Fibroblast of peridontal ligament (primary cell): ENCODE measurements around the gene LKAAEAR1.
A peak's percentile ranks its signal among the peaks of the same experiment; 100 is the strongest.

Experiments used
- DNase-seq: peaks from one replicate; pipeline ENCODE4 v3.0.0-alpha.2; 2010; ENCODE audit errors: extremely low read depth

Gene LKAAEAR1

DNA sequence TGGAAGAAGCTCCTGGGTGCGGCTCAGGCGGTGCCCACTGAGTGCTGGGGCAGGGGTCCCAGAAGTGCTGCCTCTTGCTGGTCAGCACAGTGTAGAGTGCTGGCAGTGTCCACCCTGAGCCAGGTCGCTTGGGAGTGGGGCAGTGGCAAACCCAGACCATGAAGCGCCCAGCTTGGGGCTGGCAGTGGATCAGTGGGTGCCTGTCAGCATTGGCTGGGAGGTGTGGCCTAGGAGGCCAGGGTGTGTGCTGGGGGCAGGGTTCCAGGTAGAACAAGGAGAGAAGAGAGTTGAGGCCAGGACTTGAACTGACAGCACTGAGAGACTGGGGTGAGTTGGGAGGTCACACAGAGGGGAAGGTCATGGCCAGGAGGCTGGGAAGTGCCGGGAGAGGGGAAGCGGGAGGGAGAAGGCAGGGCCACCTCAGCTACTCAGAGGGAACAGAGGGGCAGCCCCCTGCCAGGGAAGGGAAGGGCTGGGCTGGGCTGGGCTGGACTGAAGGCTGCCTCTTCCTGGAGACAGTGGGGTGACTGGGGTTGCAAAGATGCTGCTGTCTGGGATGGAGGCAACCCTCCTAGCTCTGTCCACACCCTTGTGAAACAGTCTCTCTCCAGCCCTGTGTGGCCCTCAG is 17.1 kb downstream of the LKAAEAR1 start:
- DNase-seq, result no peak

DNA sequence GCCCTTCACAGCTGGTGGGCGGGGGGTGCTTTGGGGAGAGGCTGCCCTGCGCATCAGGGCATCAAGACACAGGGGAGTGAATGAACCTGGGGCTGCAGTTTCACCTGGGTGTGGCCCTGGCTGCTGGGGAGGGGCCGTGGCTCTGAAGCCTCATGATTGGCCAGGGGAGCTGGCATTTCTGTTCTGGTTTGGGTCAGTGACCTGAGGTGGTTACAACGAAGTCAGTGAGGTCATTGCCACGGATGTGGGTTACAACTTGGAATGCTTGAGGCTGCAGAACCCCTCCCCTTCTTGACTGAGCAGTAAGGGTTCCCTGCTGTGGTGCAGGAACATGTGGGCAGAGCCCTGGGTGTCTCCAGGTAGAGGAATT is 18.2 kb downstream of the LKAAEAR1 start:
- peak; percentile 66 for DNase-seq

DNA sequence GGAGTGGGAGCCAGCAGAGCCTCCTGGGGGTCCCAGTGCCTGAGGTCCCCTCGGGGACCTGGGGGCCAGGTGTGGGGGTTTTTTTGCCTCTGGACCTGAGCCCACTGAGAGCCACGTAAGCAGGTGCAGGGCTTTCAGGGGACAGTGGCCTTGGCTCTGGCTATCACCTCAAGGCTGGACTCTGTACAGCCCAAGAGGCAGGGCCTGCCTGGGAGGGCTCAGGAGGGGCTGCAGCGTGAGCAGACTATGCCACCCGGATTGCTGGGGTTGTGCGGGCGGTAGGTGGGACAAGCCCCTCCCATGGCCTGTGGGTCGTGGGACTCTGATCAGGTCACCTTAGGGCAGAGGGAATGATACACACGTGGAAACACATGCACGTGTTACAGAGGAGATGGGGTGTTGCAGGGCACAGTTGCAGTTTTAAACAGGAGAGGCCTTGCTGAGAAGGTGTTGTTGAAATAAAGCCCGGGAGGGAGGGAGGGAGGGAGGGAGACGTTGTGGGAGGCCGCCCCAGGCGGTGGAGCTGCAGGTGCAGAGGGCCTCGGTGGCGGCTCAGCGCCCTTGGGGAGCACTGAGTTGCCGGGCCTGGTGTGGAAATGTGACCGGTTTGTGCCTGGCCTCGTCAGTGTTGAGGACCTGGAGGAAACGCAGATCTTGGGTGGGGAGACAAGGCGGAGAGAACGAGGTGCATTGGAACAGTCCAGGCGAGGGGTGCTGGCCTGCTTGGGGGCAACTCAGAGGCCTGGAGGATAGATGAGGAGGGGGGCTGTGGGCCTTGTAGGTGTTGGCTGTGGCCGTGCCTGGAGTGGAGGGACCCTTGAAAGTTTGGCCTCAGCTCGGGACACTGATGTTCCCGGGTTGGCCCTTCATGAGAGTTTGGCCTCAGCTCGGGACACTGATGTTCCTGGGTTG is 18.9 kb downstream of the LKAAEAR1 start:
- DNase-seq, result no peak

DNA sequence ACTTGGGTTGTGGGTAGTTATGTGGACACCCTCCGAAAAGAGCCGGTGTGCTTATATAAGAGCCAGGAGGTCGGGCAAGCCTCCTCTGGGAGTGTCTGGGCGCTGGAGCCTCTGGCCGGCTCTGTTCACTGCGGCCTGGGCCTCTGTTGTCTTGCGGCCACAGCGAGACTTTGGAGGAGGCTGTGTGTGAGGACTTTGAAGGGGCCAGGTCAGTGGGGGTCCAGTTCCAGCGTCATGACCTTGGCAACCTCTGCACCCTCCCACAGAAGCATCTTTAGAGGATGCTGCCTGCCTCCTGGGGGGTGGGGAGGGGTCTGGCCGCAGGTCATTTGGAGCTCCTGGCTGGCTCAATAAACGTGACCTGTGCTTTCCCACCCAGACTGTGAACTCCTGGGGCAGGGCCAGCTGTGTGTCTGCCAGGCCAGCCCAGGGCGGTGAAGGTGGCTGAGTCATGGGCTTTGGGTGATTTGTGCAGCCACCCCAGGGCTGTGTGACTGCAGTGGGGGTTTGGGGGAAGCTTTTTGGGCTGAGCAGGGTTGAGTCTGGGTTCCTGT is 20.0 kb downstream of the LKAAEAR1 start:
- peak; percentile 37 for DNase-seq

DNA sequence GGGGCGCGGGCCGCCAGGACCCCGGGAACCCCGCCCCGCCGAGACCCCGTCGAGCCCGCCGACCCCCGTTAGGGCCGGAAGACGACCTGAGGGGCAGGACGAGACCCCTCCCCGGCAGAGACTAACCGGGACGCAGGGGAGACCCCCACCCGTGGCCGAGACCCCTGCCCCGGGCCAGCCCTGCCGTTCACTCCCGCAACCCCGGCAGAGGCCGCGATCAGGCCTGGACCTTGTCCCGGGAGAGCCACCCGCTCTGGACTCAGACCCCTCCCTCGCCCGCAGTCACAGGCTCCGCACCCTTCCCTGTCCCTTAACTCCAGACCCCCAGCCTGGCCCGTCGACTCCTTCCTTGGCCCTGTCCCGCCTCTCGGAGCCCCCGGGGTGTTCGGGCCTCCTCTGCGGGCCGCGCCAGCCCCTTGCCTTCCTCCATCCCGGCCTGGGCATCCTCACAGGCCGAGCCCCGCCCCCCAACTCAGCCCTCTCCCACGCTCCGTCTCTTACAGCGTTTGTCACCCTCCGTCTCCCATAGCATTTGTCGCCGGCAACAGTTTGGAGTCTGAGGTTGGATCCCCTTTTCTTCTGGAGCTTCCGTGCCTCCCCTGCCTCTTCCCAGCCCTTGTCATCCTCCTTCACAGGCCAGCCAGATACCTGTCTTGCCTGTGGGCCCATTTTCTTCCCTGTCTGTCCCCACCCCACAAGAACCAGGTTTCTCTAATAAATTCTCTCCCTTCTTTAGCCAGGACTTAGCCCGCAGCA is 20.6 kb downstream of the LKAAEAR1 start:
- DNase-seq, result peak; percentile 5

DNA sequence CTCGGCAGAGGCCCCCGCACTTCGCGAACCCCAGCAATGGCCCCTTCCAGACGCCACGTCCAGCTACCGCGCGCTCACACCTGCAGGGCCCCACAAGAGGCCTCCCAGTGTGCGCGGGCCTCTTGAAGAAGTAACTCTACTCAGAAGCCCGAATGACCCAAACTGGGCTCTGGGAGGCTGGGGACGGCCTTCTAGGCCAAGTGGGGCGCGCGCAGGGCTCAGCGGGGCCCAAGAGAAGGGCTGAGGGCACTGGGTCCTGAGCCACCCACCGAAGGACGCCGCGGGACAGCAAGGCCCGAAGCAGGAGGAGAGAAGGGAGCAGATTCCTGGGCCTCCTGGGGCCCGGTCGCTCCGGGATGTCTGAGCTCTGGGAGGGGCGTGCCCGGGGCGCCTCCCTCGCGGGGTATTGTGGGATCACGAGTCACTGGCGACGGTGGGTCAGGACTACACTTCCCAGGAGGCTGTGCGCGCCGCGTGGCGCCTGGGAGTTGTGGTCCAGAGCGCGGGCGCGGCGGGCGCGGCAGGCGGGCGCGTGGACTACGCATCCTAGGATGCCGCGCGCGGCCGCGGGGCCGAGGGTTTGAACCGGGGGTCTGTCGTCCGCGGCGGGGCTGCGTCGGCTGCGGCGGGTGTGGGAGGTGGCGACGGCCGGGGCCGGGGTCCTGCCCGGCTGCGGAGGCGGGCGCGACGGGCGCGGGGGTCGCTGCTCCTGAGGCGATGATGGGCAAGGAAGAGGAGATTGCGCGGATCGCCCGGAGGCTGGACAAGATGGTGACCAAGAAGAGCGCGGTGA is 21.4 kb downstream of the LKAAEAR1 start, which contains the start of gene TCEA2:
Gene TCEA2, plus strand, starts transcription at position 603 of the 793 bp plus-strand sequence. Its CDS starts 115 bp downstream, at position 718.
- DNase-seq, result peak; percentile 94

DNA sequence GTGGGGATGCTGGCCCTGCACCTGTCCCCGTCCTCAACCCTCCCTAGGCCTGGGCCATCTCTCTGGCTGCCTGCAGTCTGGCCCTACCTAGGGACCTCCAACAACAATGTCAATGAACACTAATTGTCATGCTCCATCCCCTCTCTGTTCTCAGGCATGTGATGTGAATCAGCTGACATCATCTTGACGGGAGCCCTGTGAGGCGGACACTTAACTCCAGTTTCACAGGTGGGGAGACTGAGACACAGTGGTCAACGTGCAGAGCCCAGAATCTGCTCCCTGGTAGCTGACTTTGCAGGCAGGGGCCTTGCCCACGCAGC is 22.0 kb downstream of the LKAAEAR1 start:
- no peak for DNase-seq

DNA sequence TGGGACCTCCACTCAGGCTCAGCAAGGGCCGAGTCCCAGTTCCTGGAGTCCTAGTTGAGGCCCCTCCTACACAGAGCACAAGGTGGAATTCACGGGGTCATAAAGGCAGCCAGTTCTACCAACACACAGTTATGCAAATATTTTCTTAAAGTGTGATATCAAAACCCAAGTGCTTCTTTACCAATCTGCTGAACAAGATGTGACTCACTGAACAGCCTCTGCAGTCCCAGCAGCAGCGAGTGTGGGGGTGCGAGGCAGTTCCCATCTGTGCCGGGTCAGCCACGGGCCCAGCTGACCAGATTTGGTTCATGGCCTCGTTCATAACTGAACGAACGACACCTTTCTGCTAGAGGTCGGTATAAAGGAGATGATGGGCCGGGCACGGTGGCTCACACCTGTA is 25.7 kb downstream of the LKAAEAR1 start:
- DNase-seq, result no peak

DNA sequence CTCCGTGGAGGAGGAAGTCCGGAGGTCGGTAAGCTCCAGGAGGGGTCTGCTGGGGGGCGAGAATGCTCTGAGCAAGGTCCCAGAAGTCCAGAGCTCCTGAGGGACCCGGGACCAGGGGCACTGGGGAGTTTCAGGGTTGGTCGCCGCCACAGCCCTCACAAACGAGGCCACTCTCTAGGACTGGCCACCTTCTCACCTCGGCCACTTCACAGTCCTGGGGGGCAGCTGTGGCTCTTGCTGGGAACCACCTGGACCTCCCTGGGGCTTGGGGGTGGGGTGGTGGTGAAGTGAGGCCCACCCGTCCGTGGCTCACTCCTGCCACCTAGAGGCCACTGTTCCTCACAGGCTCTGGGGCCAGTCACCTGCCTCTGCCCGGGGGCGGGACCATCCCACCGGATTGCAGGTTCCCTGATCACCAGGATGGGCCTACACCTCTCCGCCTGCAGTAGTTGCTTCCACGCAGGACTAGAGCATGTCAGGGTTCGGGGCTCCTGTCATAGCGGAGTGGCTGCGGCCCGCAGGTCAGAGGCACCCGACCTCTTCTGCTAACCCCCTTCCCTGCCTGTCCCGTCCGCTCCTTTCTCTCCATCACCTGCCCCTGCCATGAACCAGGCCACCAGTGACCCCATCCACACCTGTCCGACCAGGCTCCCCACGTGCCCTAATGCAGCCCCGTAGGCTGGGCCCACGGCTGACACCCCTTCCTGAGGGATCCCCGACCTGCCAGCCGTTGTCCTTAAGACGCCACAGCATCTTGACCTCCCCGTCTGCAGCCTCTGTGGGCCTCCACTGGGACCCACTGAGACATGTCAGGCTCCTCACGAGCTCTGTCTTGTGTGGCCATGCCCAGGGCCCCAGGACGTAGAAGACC is 26.3 kb downstream of the LKAAEAR1 start:
- DNase-seq, result peak; percentile 36

DNA sequence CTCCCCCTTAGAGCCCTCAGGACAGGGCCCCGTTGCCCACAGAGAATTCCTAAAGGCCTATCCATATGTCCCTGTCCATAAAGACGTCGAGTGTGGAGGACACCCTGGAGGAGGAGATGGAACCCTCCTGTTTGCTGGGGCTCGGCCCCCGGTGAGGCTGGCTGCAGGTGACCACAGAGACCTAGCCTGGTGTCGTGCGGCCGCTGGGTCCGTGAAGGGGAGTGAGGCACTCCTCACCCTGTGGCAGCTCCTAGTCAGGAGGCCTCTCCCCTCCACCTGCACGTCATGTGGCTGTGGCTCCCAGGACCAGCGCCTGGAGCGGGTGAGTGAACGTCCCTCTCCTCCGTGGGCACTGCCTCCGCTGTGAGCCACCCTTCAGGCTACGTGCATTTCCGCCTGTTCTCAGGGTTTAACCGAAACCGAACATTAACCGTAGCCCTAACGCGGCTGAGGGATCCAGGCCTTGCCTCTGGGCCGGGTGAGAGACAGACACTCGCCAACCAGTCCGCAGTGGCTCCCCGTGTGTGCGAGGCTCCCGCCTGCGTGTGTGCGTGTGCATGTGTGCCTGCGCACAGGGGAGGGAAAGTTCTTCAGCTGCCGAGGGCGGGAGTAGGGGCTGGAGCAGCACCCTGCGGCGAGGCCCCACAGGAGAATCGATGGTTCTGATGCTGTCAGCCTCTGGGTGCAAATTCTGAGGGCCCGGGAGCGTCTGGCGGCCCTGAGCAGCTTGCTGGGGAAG is 27.1 kb downstream of the LKAAEAR1 start:
- DNase-seq, result no peak

DNA sequence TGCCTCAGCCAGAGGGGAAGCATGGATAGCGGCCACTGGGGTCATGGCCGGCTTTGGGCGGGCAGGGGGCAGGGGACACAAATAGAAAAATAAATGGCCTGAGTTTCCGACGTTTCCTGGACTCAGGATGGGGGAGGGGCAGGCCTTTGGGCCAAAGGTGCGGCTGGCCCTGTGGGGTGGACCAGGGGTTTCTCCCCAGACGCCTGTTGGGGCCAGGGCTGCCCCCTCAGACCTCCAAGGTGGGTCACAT is 27.6 kb downstream of the LKAAEAR1 start:
- DNase-seq, result no peak

DNA sequence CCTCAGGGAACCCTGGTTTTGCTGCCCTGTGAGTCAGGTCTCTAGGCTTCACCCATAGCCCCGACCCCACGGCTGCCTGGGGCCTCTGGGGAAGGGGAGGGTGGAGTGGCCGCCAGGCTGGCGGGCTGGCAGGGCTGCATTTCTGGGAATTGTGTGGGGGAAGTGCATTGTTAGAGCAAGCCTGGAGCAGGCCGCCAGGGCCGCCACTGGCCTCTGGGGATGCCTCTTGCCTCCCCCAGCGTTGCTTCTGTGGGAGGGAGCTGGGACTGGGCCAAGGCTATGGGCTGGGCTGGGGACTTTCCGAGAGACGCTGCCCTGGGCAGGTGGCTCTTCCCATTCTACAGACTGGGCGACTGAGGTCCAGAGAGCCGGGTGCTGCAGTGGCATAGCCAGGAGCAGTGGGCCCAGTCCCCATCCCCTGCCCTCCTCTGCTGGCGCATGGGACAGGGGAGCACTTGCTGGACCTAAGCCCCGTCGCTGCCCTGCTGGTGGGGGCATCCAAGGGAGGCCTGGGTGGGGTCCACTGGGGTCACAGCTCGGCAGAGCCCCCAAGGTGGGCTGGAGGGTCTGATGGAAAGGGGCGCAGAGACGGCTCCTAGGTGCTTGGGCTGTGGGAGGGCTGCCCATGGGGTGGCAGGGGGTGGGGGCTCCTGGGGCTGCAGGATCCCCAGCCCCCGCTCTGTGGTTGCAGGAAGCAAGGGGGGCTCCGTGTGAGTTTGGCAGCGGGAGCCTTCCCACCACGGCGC is 28.1 kb downstream of the LKAAEAR1 start:
- DNase-seq, result no peak

DNA sequence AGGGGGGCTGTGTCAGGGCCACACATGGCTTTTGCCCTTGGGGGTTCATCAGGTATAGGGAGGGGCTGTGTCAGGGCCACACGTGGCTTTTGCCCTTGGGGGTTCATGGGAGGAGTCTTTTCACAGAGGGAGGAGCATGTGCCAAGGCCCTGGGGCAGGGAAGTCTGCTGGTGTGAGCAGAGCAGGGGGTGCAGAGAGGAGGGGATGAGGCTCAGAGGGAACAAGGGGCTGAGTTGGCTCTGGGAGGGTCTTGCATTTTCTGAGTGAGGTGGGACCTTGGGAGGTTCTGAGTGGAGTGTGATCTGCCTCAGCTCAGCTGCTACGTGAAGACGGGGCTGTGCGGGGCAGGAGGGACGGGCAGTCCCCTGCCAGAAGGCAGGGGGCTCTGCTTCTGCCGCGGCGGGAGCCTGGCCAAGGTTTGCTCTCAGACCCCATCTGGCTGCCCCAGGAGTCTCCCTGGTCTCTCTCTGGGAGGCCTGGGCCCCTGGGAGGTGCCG is 28.8 kb downstream of the LKAAEAR1 start:
- no peak for DNase-seq

DNA sequence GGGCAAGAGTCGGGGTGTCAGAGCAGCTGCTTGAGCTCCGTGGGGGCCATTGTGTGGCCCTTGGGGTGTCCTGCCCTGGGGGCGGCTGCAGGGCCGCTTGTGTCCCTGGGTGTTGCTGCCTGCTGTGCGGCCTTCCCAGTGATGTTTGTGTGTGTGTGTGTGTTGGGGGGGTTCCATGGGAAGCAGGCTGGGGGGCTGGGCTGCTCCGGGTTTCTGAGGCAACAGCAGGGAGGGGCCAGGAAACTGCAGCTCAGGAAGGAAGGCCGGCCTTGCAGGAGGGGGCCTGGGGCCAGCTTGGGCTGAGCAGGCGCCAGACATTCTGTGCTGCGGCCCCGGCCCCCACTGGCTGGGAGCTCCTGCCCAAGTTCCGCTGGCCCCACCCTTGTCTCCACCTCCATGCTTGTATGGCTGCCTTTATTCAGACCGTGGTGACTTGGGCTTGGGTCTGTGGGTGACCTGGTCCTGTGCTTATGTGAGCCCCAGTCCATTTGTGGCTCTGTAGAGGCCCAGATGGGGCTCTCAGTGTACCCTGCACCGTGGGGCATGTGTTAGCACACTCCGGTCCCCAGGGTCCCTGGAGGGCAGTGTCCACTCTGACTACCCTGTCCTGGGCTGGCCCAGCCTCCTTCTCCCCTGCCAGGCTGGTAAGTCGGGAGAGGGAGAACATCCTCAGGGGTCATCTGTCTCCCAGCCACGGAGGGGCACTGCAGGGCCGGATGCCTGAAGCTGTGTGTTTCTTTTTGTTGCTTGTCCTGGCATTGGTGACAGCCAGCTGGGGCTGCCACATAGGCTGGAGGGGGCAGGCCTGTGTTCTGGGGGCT is 30.1 kb downstream of the LKAAEAR1 start:
- no peak for DNase-seq

DNA sequence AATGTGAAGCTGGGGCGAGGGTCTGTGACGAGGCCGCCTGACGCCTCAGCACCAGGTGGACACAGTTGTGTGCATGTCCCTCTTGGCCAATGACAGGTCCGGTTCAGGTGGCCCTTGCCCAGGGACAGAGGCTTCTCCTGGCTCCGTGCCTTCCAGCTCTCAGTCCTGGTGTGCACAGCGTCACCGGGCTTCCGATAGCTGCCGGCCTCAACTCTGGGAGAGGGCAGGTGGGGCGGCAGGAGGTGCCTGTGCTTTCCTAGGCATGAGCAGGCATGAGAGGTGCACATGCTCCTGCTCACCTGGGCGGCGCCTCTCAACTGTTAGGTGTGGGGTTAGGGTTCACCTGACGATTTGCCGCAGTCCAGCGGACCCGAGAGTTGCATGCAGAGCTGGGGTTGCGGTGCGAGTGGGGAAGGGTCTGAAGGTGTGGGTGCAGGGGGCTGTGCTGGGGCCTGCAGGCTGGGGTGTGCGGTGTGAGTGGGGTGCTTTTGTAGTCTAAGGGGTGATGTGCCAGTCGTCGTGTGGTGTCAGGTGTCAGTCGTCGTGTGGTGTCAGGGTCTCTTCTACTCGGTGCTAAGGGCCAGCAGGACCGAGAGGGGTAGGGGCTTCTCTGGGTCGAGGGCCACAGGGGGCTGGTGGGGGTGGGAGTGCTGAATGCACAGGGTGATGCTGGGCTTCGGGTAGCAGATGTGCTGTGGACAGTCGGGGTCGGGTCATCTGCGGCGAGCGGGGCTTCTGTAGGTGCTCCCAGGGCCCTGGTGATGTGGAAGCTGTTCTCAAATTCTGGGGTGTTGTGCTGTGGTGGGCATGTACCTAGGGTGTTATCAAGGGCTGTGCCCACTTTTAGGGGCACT is 31.0 kb downstream of the LKAAEAR1 start:
- DNase-seq, result no peak

DNA sequence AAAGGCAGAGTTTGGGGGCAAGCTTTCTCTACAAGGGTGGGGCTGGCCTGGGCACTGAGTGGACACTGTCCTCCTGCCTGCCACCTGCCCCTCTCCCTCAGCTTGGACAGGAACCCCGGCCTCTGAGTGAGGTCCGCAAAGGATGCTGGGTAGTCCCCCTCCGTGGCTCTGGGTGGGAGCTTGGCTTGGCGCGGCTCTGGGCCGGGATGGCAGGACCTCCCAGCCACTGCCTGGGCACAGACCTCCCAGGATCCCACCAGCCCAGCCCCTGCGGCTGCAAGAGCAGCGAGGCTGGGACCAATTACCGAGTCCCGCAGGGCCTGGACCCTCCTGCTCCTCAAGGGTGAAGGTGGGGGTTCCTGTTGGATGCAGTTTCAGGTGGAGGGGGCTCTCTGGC is 31.9 kb downstream of the LKAAEAR1 start:
- no peak for DNase-seq

DNA sequence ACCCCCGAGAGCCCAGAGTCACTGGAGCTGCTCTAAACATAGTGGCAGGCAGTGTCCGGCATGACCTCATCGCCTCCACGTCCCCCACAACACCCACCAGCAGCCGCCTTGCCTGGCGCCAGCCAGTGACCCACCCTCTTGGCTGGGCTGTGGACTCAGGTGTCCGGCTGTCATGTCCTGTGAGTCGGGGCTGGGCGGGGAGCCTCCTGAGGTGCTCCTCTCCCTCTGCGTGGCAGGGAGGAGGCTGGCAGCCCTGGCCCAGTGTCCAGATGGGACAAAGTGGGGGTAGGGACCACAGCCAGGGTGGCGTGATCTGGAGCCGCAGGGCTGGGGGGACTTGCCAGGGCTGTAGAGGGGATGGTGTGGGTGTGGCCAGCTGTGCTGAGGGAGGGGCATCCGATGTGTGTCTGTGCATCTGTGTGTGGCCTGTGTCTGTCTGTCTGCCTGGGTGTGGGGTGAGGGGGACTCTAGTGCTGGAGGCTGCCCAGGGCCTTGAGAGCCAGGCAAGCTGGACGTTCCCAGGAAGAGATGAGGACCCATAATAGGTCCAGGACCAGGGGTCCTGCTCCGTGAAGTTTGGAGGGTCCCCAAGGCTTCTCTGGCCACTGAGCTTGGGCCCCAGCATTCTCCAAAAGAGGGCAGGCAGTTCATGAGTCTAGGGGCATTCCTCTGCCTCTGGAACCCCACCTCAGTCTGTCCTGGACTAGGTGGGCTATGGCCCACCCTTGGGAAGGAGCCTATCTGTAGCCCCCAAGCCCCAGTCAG is 32.5 kb downstream of the LKAAEAR1 start:
- no peak for DNase-seq
